Right lobe of liver (tissue), 4 donors: Measurements from ENCODE around the gene ZNF222.

ENCODE experiments used
- POLR2A ChIP-seq: fragments of 450-650 bp; IDR thresholded peaks from one replicate; pipeline ENCODE4 v1.6.1; 2017; ENCODE audit warnings: antibody characterized with exemption, mild to moderate bottlenecking
- TF ChIP-seq, protein P1 (sequence below), 4 donors: fragments of 200-600 bp in 3 of 4; fragments of 450-650 bp in 1 of 4; IDR thresholded peaks; one replicate each; pipeline versions ENCODE4 v1.5.1 to v1.8.0; 2016 to 2022; ENCODE audit warnings: antibody characterized with exemption in 4 of 4, mild to moderate bottlenecking in 2 of 4
- donor health status: DM: no; HTN: no; CAD: no.
- donor health status: DM: no; HTN: no; CAD: no.
- donor health status: DM: no; HTN: yes; CAD: no.

DNA sequence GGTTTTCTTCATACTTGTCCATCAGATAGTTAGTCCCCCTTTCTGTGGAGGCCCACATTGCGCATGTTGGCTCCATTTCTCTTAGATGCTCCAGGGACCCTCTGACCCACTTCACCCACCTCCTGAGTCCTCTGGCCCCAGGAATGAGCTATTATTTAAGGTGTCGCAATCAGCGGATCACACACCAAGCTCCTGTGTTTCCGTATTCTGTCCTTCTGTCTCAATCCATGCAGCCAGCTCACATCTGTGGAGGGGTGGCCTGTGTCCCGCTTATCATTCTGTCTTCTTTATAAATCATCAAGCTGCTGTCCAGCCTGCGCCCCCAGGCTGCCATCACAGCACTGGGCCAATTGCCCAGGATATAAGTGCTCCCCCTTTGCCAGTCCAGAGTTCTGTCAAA is 17.7 kb upstream of the ZNF222 start:
- TF ChIP-seq, protein P1, sequence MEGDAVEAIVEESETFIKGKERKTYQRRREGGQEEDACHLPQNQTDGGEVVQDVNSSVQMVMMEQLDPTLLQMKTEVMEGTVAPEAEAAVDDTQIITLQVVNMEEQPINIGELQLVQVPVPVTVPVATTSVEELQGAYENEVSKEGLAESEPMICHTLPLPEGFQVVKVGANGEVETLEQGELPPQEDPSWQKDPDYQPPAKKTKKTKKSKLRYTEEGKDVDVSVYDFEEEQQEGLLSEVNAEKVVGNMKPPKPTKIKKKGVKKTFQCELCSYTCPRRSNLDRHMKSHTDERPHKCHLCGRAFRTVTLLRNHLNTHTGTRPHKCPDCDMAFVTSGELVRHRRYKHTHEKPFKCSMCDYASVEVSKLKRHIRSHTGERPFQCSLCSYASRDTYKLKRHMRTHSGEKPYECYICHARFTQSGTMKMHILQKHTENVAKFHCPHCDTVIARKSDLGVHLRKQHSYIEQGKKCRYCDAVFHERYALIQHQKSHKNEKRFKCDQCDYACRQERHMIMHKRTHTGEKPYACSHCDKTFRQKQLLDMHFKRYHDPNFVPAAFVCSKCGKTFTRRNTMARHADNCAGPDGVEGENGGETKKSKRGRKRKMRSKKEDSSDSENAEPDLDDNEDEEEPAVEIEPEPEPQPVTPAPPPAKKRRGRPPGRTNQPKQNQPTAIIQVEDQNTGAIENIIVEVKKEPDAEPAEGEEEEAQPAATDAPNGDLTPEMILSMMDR (IDR thresholded peaks at IDR 0.05), result no peak
- TF ChIP-seq POLR2A, result no peak
